GM12872 (cell line): ENCODE results near the gene ASB11.

Experiments used
- TF ChIP-seq, protein P1 (sequence below): IDR thresholded peaks from 3 replicates; pipeline ENCODE4 v1.5.1; 2011; ENCODE audit warnings: low read depth, mild to moderate bottlenecking, low read length, moderate library complexity; ENCODE audit not compliant: insufficient read depth

The ASB11 gene

DNA sequence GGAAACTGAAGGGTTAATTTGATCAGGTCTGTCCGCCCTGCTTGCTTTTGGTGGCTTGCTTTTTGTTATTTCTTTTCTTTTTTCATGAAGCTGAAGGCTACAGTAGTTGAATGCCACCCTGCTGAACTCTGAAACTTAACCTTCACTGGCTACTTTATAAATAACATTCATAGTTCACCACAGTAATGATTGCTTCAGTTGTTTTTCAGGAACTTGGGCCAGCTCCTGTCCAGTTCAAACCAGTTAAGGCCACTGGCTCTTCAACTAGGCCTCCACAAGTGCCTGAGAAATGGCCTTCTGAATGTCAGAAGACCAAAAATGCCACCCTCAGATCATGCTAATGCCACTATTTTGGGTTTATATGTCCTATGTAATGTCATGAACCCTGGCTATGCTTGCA lies 37.8 kb downstream of the ASB11 start:
- TF ChIP-seq, protein P1, sequence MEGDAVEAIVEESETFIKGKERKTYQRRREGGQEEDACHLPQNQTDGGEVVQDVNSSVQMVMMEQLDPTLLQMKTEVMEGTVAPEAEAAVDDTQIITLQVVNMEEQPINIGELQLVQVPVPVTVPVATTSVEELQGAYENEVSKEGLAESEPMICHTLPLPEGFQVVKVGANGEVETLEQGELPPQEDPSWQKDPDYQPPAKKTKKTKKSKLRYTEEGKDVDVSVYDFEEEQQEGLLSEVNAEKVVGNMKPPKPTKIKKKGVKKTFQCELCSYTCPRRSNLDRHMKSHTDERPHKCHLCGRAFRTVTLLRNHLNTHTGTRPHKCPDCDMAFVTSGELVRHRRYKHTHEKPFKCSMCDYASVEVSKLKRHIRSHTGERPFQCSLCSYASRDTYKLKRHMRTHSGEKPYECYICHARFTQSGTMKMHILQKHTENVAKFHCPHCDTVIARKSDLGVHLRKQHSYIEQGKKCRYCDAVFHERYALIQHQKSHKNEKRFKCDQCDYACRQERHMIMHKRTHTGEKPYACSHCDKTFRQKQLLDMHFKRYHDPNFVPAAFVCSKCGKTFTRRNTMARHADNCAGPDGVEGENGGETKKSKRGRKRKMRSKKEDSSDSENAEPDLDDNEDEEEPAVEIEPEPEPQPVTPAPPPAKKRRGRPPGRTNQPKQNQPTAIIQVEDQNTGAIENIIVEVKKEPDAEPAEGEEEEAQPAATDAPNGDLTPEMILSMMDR, result no peak

DNA sequence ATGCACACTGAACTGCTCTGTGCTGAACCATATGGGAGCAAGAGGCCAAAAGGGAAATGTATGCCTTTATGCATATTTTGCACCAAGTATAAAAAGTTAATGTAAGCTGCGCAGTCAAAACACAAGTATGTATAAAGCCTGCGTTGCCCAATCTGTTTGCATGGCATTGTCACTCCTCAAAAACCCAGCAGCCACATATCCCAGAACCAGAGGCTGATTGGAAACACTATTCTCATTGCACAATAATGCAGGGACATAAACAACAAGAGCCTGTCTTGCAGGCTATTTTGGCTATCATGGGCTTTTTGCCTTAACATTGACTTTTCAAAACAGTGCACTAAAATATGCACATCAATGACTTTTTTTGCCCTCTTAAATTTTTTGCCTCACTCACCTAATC lies 40.5 kb downstream of the ASB11 start:
- TF ChIP-seq, protein P1, result no peak

DNA sequence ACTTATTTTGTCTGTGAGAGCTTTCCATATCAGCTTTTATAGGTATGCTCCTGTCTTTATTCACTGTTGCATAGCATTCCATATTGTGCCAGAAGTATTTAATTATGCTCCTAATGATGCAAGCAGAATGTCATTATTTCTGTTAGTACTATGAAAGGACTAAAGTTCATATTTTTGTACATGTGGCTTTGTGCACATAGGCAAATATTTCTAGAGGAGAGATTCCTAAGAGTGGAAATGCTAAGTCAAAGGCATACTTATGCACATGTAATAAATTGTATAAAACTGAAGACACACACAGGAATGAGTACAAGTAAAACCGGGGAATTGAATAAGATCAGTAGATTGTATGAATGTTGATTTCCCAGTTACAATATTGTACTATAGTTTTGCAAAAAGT lies 43.7 kb downstream of the ASB11 start:
- TF ChIP-seq, protein P1, result no peak

DNA sequence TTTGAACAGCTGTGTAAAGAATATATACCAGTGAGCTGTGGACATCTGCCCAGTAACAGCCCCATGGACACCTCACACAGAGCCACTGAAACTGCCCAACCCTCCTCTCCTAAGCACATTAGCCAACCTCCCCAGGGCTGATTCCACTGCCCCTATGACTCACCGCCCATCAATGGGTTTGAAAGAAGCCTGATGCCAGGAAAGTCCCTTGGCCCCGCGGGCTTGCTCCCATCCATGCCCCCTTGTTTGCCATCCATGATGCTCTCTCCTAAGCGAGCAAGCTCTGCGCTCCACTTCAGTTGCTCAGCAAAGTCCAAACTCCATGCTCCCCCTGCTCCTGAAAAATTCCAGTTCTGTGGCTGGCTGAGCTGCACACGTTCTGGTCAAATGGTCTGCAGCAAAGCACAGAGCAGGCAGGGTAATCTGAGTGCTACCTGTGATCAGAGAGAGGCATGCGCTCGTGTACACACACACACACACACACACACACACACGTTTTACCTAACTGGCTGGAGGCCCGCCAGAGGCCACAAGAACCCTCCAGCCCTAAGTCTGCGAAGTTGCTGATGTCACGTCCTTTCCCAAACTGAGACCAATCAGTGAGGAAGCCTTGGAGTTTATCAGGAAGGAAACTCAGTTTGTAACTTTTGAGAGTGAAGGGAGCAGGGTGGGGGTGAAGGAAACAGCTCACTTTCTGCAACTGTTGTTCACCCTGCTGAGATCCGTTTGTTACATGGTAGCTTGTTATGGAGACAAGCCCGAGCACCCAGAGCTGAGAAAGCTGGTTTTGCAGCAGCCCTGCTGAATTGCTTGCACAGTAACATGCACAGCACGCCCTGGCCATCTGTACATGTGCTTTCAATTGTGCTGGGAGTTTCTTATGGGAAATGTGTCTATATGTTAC lies 45.6 kb downstream of the ASB11 start, which contains the start of gene ASB9:
Gene ASB9 (minus strand): TSS at position 466 of the 904 bp plus-strand sequence. CDS start 209 bp downstream, at position 257.
- TF ChIP-seq, protein P1, result no peak

DNA sequence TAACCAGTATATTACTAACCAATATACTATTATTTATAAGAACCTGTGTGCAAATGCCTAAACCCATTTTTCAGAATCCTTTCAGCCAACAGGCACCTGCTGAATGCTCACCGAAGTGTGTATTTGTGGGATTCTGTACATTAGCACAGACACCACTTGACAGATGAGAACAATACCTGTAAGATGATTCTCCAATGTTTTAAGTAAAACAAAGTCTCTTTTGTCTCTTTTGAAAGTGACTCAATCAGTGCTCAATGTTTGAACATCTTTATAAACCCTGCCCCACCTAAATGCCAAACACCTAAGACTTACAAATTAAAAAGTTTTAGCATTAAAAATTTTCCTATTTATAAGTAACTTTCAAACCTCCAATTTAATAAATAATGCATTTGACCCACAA lies 46.3 kb downstream of the ASB11 start:
- TF ChIP-seq, protein P1, result no peak

DNA sequence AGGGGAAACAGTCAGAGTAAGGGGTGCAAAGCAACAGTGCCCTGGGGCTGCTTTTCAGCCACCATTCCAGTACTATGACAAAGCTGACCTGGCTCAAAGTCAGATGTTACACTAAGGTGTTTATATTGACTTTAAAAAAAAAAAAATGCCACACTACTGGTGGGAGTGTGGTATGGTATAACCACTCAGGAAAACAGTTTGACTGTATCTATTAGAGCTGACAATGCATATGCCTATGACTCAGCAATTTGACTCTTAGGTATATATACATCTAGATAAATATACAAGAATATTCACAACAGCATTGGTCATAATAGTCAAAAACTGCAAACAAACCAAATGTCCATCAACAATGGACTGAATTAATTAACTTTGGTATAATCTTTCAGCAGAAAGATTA lies 60.6 kb downstream of the ASB11 start:
- TF ChIP-seq, protein P1, result no peak

DNA sequence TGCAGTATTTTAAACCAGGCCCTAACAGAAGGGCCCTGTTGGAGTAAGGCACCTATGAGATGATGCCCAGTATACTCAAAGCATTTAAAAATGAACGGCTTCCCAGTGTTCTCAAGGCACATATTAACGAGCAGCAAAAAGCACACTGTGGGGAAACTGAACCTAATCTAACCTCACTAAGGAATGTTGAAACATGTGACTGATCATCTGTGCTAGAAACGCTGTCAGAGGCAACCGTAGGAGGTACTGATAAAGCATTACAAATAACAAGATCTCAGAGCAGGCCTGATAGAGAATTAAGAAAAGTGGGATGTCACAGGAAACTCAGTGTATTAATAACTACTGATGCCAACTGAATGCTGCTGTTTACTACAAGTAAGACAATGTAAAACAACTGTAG lies 69.5 kb downstream of the ASB11 start:
- TF ChIP-seq, protein P1, result no peak
